Measurements from ENCODE around the gene KCP.

The KCP gene

GRCh38 chr7:128906766-128907559 lies 3.5 kb downstream of the KCP start:
- no peak for DNase-seq (ENCODE audit: low read depth in 2 of 2)

- DNase-seq (ENCODE audit: low read depth in 2 of 2): no peak
Measured at GRCh38 chr7:128906001-128906765, 4.3 kb downstream of the KCP start.

GRCh38 chr7:128904381-128905197 lies 5.9 kb downstream of the KCP start:
- DNase-seq (ENCODE audit: low read depth in 2 of 2): no peak

GRCh38 chr7:128903621-128904361 lies 6.7 kb downstream of the KCP start:
- DNase-seq (ENCODE audit: low read depth in 2 of 2): no peak

- no peak for DNase-seq (ENCODE audit: low read depth in 2 of 2)
Measured at GRCh38 chr7:128902761-128903585, 7.5 kb downstream of the KCP start.

GRCh38 chr7:128900237-128900636 lies 10.3 kb downstream of the KCP start:
- no peak for DNase-seq (ENCODE audit: low read depth in 2 of 2)

- no peak for DNase-seq (ENCODE audit: low read depth in 2 of 2)
Measured at GRCh38 chr7:128899392-128899791, 11.1 kb downstream of the KCP start.

- no peak for DNase-seq (ENCODE audit: low read depth in 2 of 2)
Measured at GRCh38 chr7:128895320-128895719, 15.2 kb downstream of the KCP start.

- DNase-seq (ENCODE audit: low read depth in 2 of 2): no peak
Measured at GRCh38 chr7:128894101-128894440, 16.4 kb downstream of the KCP start.

- DNase-seq (ENCODE audit: low read depth in 2 of 2): no peak
Measured at GRCh38 chr7:128893251-128894100, 17.0 kb downstream of the KCP start.

GRCh38 chr7:128892521-128893250 lies 17.8 kb downstream of the KCP start:
- no peak for DNase-seq (ENCODE audit: low read depth in 2 of 2)

GRCh38 chr7:128891942-128892269 lies 18.6 kb downstream of the KCP start:
- DNase-seq (ENCODE audit: low read depth in 2 of 2): no peak

GRCh38 chr7:128891110-128891941 lies 19.2 kb downstream of the KCP start:
- no peak for DNase-seq (ENCODE audit: low read depth in 2 of 2)

- DNase-seq (ENCODE audit: low read depth in 2 of 2): no peak
Measured at GRCh38 chr7:128890306-128891109, 20.0 kb downstream of the KCP start.

- no peak for DNase-seq (ENCODE audit: low read depth in 2 of 2)
Measured at GRCh38 chr7:128889121-128889520, 21.4 kb downstream of the KCP start.

- no peak for DNase-seq (ENCODE audit: low read depth in 2 of 2)
Measured at GRCh38 chr7:128888756-128889095, 21.8 kb downstream of the KCP start.

GRCh38 chr7:128888039-128888755 lies 22.3 kb downstream of the KCP start:
- no peak for DNase-seq (ENCODE audit: low read depth in 2 of 2)
